ENCODE data around the gene NXN.

- TF ChIP-seq, protein P1, sequence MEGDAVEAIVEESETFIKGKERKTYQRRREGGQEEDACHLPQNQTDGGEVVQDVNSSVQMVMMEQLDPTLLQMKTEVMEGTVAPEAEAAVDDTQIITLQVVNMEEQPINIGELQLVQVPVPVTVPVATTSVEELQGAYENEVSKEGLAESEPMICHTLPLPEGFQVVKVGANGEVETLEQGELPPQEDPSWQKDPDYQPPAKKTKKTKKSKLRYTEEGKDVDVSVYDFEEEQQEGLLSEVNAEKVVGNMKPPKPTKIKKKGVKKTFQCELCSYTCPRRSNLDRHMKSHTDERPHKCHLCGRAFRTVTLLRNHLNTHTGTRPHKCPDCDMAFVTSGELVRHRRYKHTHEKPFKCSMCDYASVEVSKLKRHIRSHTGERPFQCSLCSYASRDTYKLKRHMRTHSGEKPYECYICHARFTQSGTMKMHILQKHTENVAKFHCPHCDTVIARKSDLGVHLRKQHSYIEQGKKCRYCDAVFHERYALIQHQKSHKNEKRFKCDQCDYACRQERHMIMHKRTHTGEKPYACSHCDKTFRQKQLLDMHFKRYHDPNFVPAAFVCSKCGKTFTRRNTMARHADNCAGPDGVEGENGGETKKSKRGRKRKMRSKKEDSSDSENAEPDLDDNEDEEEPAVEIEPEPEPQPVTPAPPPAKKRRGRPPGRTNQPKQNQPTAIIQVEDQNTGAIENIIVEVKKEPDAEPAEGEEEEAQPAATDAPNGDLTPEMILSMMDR (IDR thresholded peaks at IDR 0.05; ENCODE audit: low read depth, low read length, poor library complexity, severe bottlenecking) = no peak
- no peak for TF ChIP-seq EZH2phosphoT487 (IDR thresholded peaks at IDR 0.05; ENCODE audit: borderline replicate concordance, low read length)
Observed at GRCh38 chr17:1001640-1002411, 22.2 kb upstream of the NXN start.
